ENCODE measurements around the gene IRF3. TPM values are rescaled to one million over a fixed set of nuclear protein-coding genes. Genes with fewer than 3 reads are reported as not detected.

IRF3 gene
- total RNA-seq, 4 donors from 2014 or later = 61.3 to 164 (median 81.0) TPM

- peaks cover 30% of the 10 kb centered on the region for H3K36me3 ChIP-seq
- peaks cover 29% of the 10 kb centered on the region for H3K4me1 ChIP-seq
- peak overlapping the region; percentile 76 for H3K4me3 ChIP-seq
- 0% methylated on average over 7 of the region's 7 CpGs for WGBS
- no peak for DNase-seq (ENCODE audit: low spot score in 2 of 2)
- no peaks in the 10 kb centered on the region for H3K9me3 ChIP-seq
- TF ChIP-seq POLR2A (IDR thresholded peaks at IDR 0.05) (no peak), POLR2AphosphoS5 (IDR thresholded peaks at IDR 0.05) (no peak), CTCF (IDR thresholded peaks at IDR 0.05) (no peak), EP300 (IDR thresholded peaks at IDR 0.05) (no peak)
- H3K27ac ChIP-seq = peak overlapping the region; percentile 89
- H3K27me3 ChIP-seq = no peaks in the 10 kb centered on the region
These were observed 664 bp downstream of the IRF3 start for GRCh38 chr19:49665036-49665350.

GRCh38 chr19:49664171-49665035 is 1.3 kb downstream of the IRF3 start:
- H3K4me3 ChIP-seq = peak overlapping the region; percentile 76
- peak overlapping the region; percentile 89 for H3K27ac ChIP-seq
- peaks cover 35% of the 10 kb centered on the region for H3K36me3 ChIP-seq
- H3K9me3 ChIP-seq = no peaks in the 10 kb centered on the region
- 1% methylated on average over 52 of the region's 53 CpGs for WGBS
- no peaks in the 10 kb centered on the region for H3K27me3 ChIP-seq
- H3K4me1 ChIP-seq = peaks cover 29% of the 10 kb centered on the region
- peak in 1 of 3 donors; percentile 54 for TF ChIP-seq POLR2AphosphoS5 (IDR thresholded peaks at IDR 0.05)
- peak in 1 of 2 donors; percentile 14 for TF ChIP-seq POLR2A (IDR thresholded peaks at IDR 0.05)
- TF ChIP-seq CTCF (IDR thresholded peaks at IDR 0.05) = peak; percentile 3 to 33
- no peak for TF ChIP-seq EP300 (IDR thresholded peaks at IDR 0.05)
- DNase-seq (ENCODE audit: low spot score in 2 of 2) = peak; percentile 95 to 97

- Histone ChIP-seq H3K9me3 (no peaks in the 10 kb centered on the region), H3K4me3 (no peak overlapping the region), H3K36me3 (peaks cover 47% of the 10 kb centered on the region), H3K4me1 (peaks cover 29% of the 10 kb centered on the region), H3K27ac (no peak overlapping the region), H3K27me3 (no peaks in the 10 kb centered on the region)
- TF ChIP-seq POLR2A (IDR thresholded peaks at IDR 0.05) (no peak), POLR2AphosphoS5 (IDR thresholded peaks at IDR 0.05) (no peak), CTCF (IDR thresholded peaks at IDR 0.05) (no peak), EP300 (IDR thresholded peaks at IDR 0.05) (no peak)
- 72% methylated on average over 11 of the region's 12 CpGs for WGBS
- DNase-seq (ENCODE audit: low spot score in 2 of 2) = no peak
These were observed 2.4 kb downstream of the IRF3 start for GRCh38 chr19:49663224-49663623.

GRCh38 chr19:49662011-49662410 is 3.6 kb downstream of the IRF3 start:
- TF ChIP-seq CTCF (IDR thresholded peaks at IDR 0.05) = no peak
- TF ChIP-seq EP300 (IDR thresholded peaks at IDR 0.05) = no peak
- no peak for TF ChIP-seq POLR2A (IDR thresholded peaks at IDR 0.05)
- H3K4me1 ChIP-seq = peaks cover 27% of the 10 kb centered on the region
- no peaks in the 10 kb centered on the region for H3K27me3 ChIP-seq
- no peak overlapping the region for H3K27ac ChIP-seq
- no peak for DNase-seq (ENCODE audit: low spot score in 2 of 2)
- peaks cover 59% of the 10 kb centered on the region for H3K36me3 ChIP-seq
- H3K9me3 ChIP-seq = no peaks in the 10 kb centered on the region
- 92% methylated on average over 10 of the region's 16 CpGs for WGBS
- no peak overlapping the region for H3K4me3 ChIP-seq

- no peak for DNase-seq (ENCODE audit: low spot score in 2 of 2)
- no peaks in the 10 kb centered on the region for H3K27me3 ChIP-seq
- peaks cover 75% of the 10 kb centered on the region for H3K36me3 ChIP-seq
- no peaks in the 10 kb centered on the region for H3K9me3 ChIP-seq
- H3K4me3 ChIP-seq = no peak overlapping the region
- no peak overlapping the region for H3K27ac ChIP-seq
- no peak for TF ChIP-seq POLR2A (IDR thresholded peaks at IDR 0.05)
- TF ChIP-seq POLR2AphosphoS5 (IDR thresholded peaks at IDR 0.05) = no peak
- no peak for TF ChIP-seq EP300 (IDR thresholded peaks at IDR 0.05)
- TF ChIP-seq CTCF (IDR thresholded peaks at IDR 0.05) = no peak
- H3K4me1 ChIP-seq = peaks cover 17% of the 10 kb centered on the region
- WGBS = 76% methylated on average over 11 of the region's 15 CpGs
These were observed 5.2 kb downstream of the IRF3 start for GRCh38 chr19:49660338-49660961.
